ENCODE data around the gene NSL1. TPM values are rescaled to one million over a fixed set of nuclear protein-coding genes. Genes with fewer than 3 reads are reported as not detected.

The NSL1 gene
- total and polyA plus RNA-seq, 9 of the 15 experiments (the other 6 are each of a cell fraction or from before 2014, with no cell fraction given) = 53.5 to 108 (median 59.1) TPM

DNA sequence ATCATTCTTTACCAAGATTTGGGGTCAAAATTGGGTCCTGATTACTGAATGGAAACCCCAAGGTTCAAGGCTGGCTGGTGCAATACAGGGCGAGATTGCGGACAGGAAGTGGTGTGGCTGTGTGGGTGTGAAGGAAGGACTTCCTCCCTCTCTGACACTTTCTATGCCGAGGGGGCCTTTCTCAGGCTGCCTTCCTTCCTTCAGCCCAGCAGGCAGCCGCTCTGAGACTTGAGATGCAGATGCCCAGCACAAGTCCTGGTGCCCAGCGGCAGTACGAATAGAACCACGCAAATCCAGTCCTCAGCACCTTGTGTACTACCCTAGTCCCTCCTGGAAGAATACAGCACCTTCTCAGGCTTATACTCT is 108.2 kb downstream of the NSL1 start (continued):
- 0 out of 2 replicates have a peak, but pooled peaks have one; percentile 30 for TF ChIP-seq MGA (IDR thresholded peaks at IDR 0.05)
- TF ChIP-seq POLR2H (tag; IDR thresholded peaks at IDR 0.05; ENCODE audit: low read depth) = peak; percentile 55; the same call in 1 of the 2 replicates
- no peak for TF ChIP-seq NONO (IDR thresholded peaks at IDR 0.05; ENCODE audit: low read depth in 2 of 2, low read length in 1 of 2)
- TF ChIP-seq, protein P1, sequence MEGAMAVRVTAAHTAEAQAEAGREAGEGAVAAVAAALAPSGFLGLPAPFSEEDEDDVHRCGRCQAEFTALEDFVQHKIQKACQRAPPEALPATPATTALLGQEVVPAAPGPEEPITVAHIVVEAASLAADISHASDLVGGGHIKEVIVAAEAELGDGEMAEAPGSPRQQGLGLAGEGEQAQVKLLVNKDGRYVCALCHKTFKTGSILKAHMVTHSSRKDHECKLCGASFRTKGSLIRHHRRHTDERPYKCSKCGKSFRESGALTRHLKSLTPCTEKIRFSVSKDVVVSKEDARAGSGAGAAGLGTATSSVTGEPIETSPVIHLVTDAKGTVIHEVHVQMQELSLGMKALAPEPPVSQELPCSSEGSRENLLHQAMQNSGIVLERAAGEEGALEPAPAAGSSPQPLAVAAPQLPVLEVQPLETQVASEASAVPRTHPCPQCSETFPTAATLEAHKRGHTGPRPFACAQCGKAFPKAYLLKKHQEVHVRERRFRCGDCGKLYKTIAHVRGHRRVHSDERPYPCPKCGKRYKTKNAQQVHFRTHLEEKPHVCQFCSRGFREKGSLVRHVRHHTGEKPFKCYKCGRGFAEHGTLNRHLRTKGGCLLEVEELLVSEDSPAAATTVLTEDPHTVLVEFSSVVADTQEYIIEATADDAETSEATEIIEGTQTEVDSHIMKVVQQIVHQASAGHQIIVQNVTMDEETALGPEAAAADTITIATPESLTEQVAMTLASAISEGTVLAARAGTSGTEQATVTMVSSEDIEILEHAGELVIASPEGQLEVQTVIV (CRISPR knock-in tag; IDR thresholded peaks at IDR 0.05; ENCODE audit: borderline replicate concordance) = no peak
- TF ChIP-seq, protein P2, sequence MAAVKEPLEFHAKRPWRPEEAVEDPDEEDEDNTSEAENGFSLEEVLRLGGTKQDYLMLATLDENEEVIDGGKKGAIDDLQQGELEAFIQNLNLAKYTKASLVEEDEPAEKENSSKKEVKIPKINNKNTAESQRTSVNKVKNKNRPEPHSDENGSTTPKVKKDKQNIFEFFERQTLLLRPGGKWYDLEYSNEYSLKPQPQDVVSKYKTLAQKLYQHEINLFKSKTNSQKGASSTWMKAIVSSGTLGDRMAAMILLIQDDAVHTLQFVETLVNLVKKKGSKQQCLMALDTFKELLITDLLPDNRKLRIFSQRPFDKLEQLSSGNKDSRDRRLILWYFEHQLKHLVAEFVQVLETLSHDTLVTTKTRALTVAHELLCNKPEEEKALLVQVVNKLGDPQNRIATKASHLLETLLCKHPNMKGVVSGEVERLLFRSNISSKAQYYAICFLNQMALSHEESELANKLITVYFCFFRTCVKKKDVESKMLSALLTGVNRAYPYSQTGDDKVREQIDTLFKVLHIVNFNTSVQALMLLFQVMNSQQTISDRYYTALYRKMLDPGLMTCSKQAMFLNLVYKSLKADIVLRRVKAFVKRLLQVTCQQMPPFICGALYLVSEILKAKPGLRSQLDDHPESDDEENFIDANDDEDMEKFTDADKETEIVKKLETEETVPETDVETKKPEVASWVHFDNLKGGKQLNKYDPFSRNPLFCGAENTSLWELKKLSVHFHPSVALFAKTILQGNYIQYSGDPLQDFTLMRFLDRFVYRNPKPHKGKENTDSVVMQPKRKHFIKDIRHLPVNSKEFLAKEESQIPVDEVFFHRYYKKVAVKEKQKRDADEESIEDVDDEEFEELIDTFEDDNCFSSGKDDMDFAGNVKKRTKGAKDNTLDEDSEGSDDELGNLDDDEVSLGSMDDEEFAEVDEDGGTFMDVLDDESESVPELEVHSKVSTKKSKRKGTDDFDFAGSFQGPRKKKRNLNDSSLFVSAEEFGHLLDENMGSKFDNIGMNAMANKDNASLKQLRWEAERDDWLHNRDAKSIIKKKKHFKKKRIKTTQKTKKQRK (IDR thresholded peaks at IDR 0.05; ENCODE audit: borderline replicate concordance, low read depth, low read length) = no peak
- TF ChIP-seq PHB2 (IDR thresholded peaks at IDR 0.05; ENCODE audit: low read depth) = no peak
- no peak for TF ChIP-seq SRSF7 (optimal IDR thresholded peaks at IDR 0.05; ENCODE audit: low read depth, low read length)
- no peak for TF ChIP-seq ZNF830 (CRISPR knock-in tag; IDR thresholded peaks at IDR 0.05)
- TF ChIP-seq NR4A1 (CRISPR knock-in tag; IDR thresholded peaks at IDR 0.05) = no peak
- no peak for TF ChIP-seq NR4A1 (tag; IDR thresholded peaks at IDR 0.05)
- peak; percentile 61 for TF ChIP-seq ZNF239 (CRISPR knock-in tag; IDR thresholded peaks at IDR 0.05)

All from K562 (cell line).